ENCODE results near the gene CBLC. TPM values are rescaled to one million over a fixed set of nuclear protein-coding genes. Genes with fewer than 3 reads are reported as not detected.
A peak's percentile ranks its signal among the peaks of the same experiment; 100 is the strongest.

Gene CBLC
- total and polyA plus RNA-seq, 2 donors (not counting 1 experiment from before 2014, with no cell fraction given) = not detected

- H3K4me3 Mint-ChIP-seq = no peak overlapping the region
- peaks cover 8% of the 10 kb centered on the region for H3K9me3 Mint-ChIP-seq (ENCODE audit: insufficient read depth)
- ATAC-seq (ENCODE audit: low read depth) (no peak), DNase-seq (no peak)
- Histone ChIP-seq H3K9me3 (ENCODE audit: control extremely low read depth in 1 of 3, control insufficient read depth in 2 of 3, insufficient read depth in 1 of 3, low read length in 2 of 3) (peaks cover 0 to 4% (median 3%) of the 10 kb centered on the region in 3 donors), H3K4me2 (replicated peaks; ENCODE audit: low read depth, low read length, poor library complexity, severe bottlenecking) (no peak overlapping the region), H4K20me1 (ENCODE audit: control insufficient read depth, insufficient read depth, low read length, poor library complexity, severe bottlenecking) (no peaks in the 10 kb centered on the region), H3K4me3 (ENCODE audit: control extremely low read depth in 1 of 5, extremely low read depth in 1 of 5, insufficient read depth in 1 of 5, low read depth in 2 of 5, low read length in 4 of 5) (no peak overlapping the region), H3K79me2 (ENCODE audit: control insufficient read depth, insufficient read depth, low read length) (no peaks in the 10 kb centered on the region), H2AFZ (ENCODE audit: insufficient read depth, low read depth, low read length, poor library complexity, severe bottlenecking) (no peak overlapping the region), H3K36me3 (replicated peaks in 1 of 2; ENCODE audit: control extremely low read depth in 1 of 2, control insufficient read depth in 1 of 2, extremely low read depth in 1 of 2, insufficient read depth in 2 of 2, low read length in 1 of 2) (peaks cover 0 to 2% of the 10 kb centered on the region in 2 experiments), H3K27ac (ENCODE audit: low read length in 2 of 2) (no peak overlapping the region), H3K9ac (ENCODE audit: low read length) (no peak overlapping the region), H3K27me3 (replicated peaks in 1 of 4; ENCODE audit: control extremely low read depth in 1 of 4, control insufficient read depth in 3 of 4, insufficient read depth in 4 of 4, low read length in 3 of 4) (no peaks in the 10 kb centered on the region), H3K4me1 (ENCODE audit: control insufficient read depth in 2 of 2, insufficient read depth in 2 of 2, low read length in 2 of 2) (peaks cover 8 to 14% of the 10 kb centered on the region in 2 donors)
- intact Hi-C loops (cut with micrococcal nuclease) = no loop called here
- no peak for TF ChIP-seq CTCF (IDR thresholded peaks at IDR 0.05)
- TF ChIP-seq EZH2 (IDR thresholded peaks at IDR 0.05; ENCODE audit: borderline replicate concordance, insufficient read depth, low read depth, low read length, poor library complexity, severe bottlenecking) = no peak
- H3K27ac Mint-ChIP-seq = peak overlapping the region; percentile 61
- peaks cover 29% of the 10 kb centered on the region for H3K4me1 Mint-ChIP-seq
- H3K27me3 Mint-ChIP-seq = no peaks in the 10 kb centered on the region
- POLR2A ChIA-PET = interaction anchor here (1.0 to 1.8 kb wide), 2 partner anchors 10 to 12 kb away, joined by 4 to 9 read pairs; no protein-coding TSS in a partner anchor
- CTCF ChIA-PET = interaction anchor here (0.9 to 14.8 kb wide), 4 partner anchors 12 to 108 kb away, joined by 3 to 591 read pairs (median 5); no protein-coding TSS in a partner anchor
- 98% methylated on average over 20 of the region's 22 CpGs for WGBS (ENCODE audit: insufficient coverage)
Observed at GRCh38 chr19:44765033-44765948, 12.4 kb upstream of the CBLC start.

GRCh38 chr19:44765949-44766335 is 11.7 kb upstream of the CBLC start:
- Mint-ChIP-seq H3K9me3 (ENCODE audit: insufficient read depth) (peaks cover 8% of the 10 kb centered on the region), H3K27me3 (no peaks in the 10 kb centered on the region), H3K4me1 (peaks cover 31% of the 10 kb centered on the region), H3K27ac (no peak overlapping the region), H3K4me3 (no peak overlapping the region)
- TF ChIP-seq EZH2 (IDR thresholded peaks at IDR 0.05; ENCODE audit: borderline replicate concordance, insufficient read depth, low read depth, low read length, poor library complexity, severe bottlenecking) = no peak
- TF ChIP-seq CTCF (IDR thresholded peaks at IDR 0.05) = no peak
- Histone ChIP-seq H3K4me3 (ENCODE audit: control extremely low read depth in 1 of 5, extremely low read depth in 1 of 5, insufficient read depth in 1 of 5, low read depth in 2 of 5, low read length in 4 of 5) (no peak overlapping the region), H3K79me2 (ENCODE audit: control insufficient read depth, insufficient read depth, low read length) (no peaks in the 10 kb centered on the region), H3K27ac (ENCODE audit: low read length in 2 of 2) (no peak overlapping the region), H3K9me3 (ENCODE audit: control extremely low read depth in 1 of 3, control insufficient read depth in 2 of 3, insufficient read depth in 1 of 3, low read length in 2 of 3) (peaks cover 0 to 4% (median 3%) of the 10 kb centered on the region in 3 donors), H3K4me2 (replicated peaks; ENCODE audit: low read depth, low read length, poor library complexity, severe bottlenecking) (no peak overlapping the region), H3K36me3 (replicated peaks in 1 of 2; ENCODE audit: control extremely low read depth in 1 of 2, control insufficient read depth in 1 of 2, extremely low read depth in 1 of 2, insufficient read depth in 2 of 2, low read length in 1 of 2) (no peaks in the 10 kb centered on the region), H2AFZ (ENCODE audit: insufficient read depth, low read depth, low read length, poor library complexity, severe bottlenecking) (no peak overlapping the region), H3K27me3 (replicated peaks in 1 of 4; ENCODE audit: control extremely low read depth in 1 of 4, control insufficient read depth in 3 of 4, insufficient read depth in 4 of 4, low read length in 3 of 4) (no peaks in the 10 kb centered on the region), H3K9ac (ENCODE audit: low read length) (no peak overlapping the region), H3K4me1 (ENCODE audit: control insufficient read depth in 2 of 2, insufficient read depth in 2 of 2, low read length in 2 of 2) (peaks cover 8 to 18% of the 10 kb centered on the region in 2 donors), H4K20me1 (ENCODE audit: control insufficient read depth, insufficient read depth, low read length, poor library complexity, severe bottlenecking) (no peaks in the 10 kb centered on the region)
- intact Hi-C loops (cut with micrococcal nuclease) = no loop called here
- ATAC-seq (ENCODE audit: low read depth) (no peak), DNase-seq (no peak)
- ChIA-PET POLR2A (interaction anchor here (1.0 to 1.8 kb wide), 2 partner anchors 11 to 12 kb away, joined by 4 to 9 read pairs; no protein-coding TSS in a partner anchor), CTCF (interaction anchor here (0.9 to 14.8 kb wide), 3 partner anchors 12 to 48 kb away, joined by 3 to 591 read pairs (median 7); no protein-coding TSS in a partner anchor)
- no CpG with 5 or more reads among the region's 3 CpGs for WGBS (ENCODE audit: insufficient coverage)

Data from B cell (primary cell).